ENCODE results near the gene PSORS1C2. TPM values are rescaled to one million over a fixed set of nuclear protein-coding genes. Genes with fewer than 3 reads are reported as not detected.

The PSORS1C2 gene
- total RNA-seq, 1 donor from 2014 or later, result not detected

- no peak for DNase-seq (ENCODE audit: low read depth, low spot score)
- H3K4me1 Mint-ChIP-seq, result no peaks in the 10 kb centered on the region
- no peak for TF ChIP-seq CTCF (conservative IDR thresholded peaks at IDR 0.05)
- H3K27ac Mint-ChIP-seq (ENCODE audit: unreplicated experiment), result no peak overlapping the region
- no peaks in the 10 kb centered on the region for H3K36me3 Mint-ChIP-seq (ENCODE audit: low read depth)
- H3K4me3 Mint-ChIP-seq, result no peak overlapping the region
- no peaks in the 10 kb centered on the region for H3K27me3 Mint-ChIP-seq (ENCODE audit: low read depth)
- no peaks in the 10 kb centered on the region for H3K9me3 Mint-ChIP-seq
Measured at GRCh38 chr6:31179896-31180295, 41.0 kb upstream of the PSORS1C2 start.

GRCh38 chr6:31179042-31179386, 40.1 kb upstream of the PSORS1C2 start:
- no peak overlapping the region for H3K27ac Mint-ChIP-seq (ENCODE audit: unreplicated experiment)
- H3K4me1 Mint-ChIP-seq, result no peaks in the 10 kb centered on the region
- H3K4me3 Mint-ChIP-seq, result no peak overlapping the region
- H3K36me3 Mint-ChIP-seq (ENCODE audit: low read depth), result no peaks in the 10 kb centered on the region
- no peaks in the 10 kb centered on the region for H3K27me3 Mint-ChIP-seq (ENCODE audit: low read depth)
- no peaks in the 10 kb centered on the region for H3K9me3 Mint-ChIP-seq
- no peak for TF ChIP-seq CTCF (conservative IDR thresholded peaks at IDR 0.05)
- DNase-seq (ENCODE audit: low read depth, low spot score), result no peak

- H3K4me3 Mint-ChIP-seq, result no peak overlapping the region
- no peaks in the 10 kb centered on the region for H3K4me1 Mint-ChIP-seq
- no peak overlapping the region for H3K27ac Mint-ChIP-seq (ENCODE audit: unreplicated experiment)
- no peaks in the 10 kb centered on the region for H3K9me3 Mint-ChIP-seq
- TF ChIP-seq CTCF (conservative IDR thresholded peaks at IDR 0.05), result no peak
- no peaks in the 10 kb centered on the region for H3K36me3 Mint-ChIP-seq (ENCODE audit: low read depth)
- no peak for DNase-seq (ENCODE audit: low read depth, low spot score)
- H3K27me3 Mint-ChIP-seq (ENCODE audit: low read depth), result no peaks in the 10 kb centered on the region
Measured at GRCh38 chr6:31178143-31179041, 39.5 kb upstream of the PSORS1C2 start.

- H3K27me3 Mint-ChIP-seq (ENCODE audit: low read depth), result peaks cover 4% of the 10 kb centered on the region
- no peak for TF ChIP-seq CTCF (conservative IDR thresholded peaks at IDR 0.05)
- DNase-seq (ENCODE audit: low read depth, low spot score), result no peak
- peaks cover 10% of the 10 kb centered on the region for H3K4me1 Mint-ChIP-seq
- H3K4me3 Mint-ChIP-seq, result no peak overlapping the region
- H3K36me3 Mint-ChIP-seq (ENCODE audit: low read depth), result no peaks in the 10 kb centered on the region
- no peak overlapping the region for H3K27ac Mint-ChIP-seq (ENCODE audit: unreplicated experiment)
- H3K9me3 Mint-ChIP-seq, result no peaks in the 10 kb centered on the region
Measured at GRCh38 chr6:31175971-31176370, 37.1 kb upstream of the PSORS1C2 start.

GRCh38 chr6:31174378-31174777, 35.5 kb upstream of the PSORS1C2 start:
- Mint-ChIP-seq H3K36me3 (ENCODE audit: low read depth) (no peaks in the 10 kb centered on the region), H3K27me3 (ENCODE audit: low read depth) (peaks cover 4% of the 10 kb centered on the region), H3K9me3 (no peaks in the 10 kb centered on the region), H3K27ac (ENCODE audit: unreplicated experiment) (no peak overlapping the region), H3K4me3 (no peak overlapping the region), H3K4me1 (peaks cover 11% of the 10 kb centered on the region)
- no peak for TF ChIP-seq CTCF (conservative IDR thresholded peaks at IDR 0.05)
- DNase-seq (ENCODE audit: low read depth, low spot score), result no peak

Measured in neural crest cell (in vitro differentiated cells).